ENCODE data around the gene MRPL48. TPM values are rescaled to one million over a fixed set of nuclear protein-coding genes. Genes with fewer than 3 reads are reported as not detected.
"Not testable (repeated sequence)": the region's sequence is repeated elsewhere in the genome, so short reads cannot be mapped to it uniquely, and the experiment has no call there.

MRPL48 gene
- total RNA-seq, 1 experiment from 2014 or later: 45.9 TPM

DNA sequence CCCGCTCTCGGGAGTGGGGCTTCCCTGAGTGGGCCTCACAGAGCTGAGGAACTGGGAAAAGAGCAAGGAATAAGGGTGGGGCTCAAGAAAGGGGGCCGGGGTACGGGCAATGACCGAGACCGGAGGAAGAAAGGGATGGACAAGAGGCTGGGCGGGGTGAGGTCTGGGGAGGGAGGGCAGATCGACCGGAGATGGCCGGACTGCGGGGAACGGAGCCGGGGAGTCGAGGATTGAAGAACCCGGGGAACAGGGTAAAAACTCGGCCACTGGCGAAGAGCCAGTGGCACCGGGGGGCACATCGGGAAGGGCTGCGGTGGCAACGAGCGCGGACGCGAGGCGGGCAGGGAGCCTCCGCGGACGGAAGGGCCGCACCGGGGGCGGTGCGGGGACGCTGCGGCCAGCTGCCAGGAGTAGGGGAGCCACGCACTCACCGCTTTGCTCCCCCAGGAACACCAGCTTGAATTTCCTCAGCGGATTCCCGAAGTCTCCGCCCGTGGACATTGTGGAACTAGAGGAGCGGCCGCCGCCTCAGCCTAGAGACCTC, 27.5 kb upstream of the MRPL48 start:
- H3K36me3 ChIP-seq: peaks cover 2% of the 10 kb centered on the region; the same call in 1 of the 2 replicates
- H3K9me3 ChIP-seq (replicated peaks): no peaks in the 10 kb centered on the region
- peak overlapping the region; percentile 54 for H3K27ac ChIP-seq
- DNase-seq: peak; percentile 34 to 38
- no peaks in the 10 kb centered on the region for H3K27me3 ChIP-seq
- H3K4me1 ChIP-seq: peaks cover 4% of the 10 kb centered on the region; the same call in 1 of the 2 replicates
- peak overlapping the region; percentile 80 for H3K4me3 ChIP-seq

GRCh38 chr11:73760679-73761402, 26.8 kb upstream of the MRPL48 start, which contains the start of gene RAB6A:
Gene RAB6A (minus strand): TSS chr11:73761074. CDS start chr11:73760635, 439 bp downstream.
- DNase-seq: peak; percentile 100
- Histone ChIP-seq H3K36me3 (peaks cover 2% of the 10 kb centered on the region; the same call in 1 of the 2 replicates), H3K27me3 (no peaks in the 10 kb centered on the region), H3K4me1 (peaks cover 4% of the 10 kb centered on the region; the same call in 1 of the 2 replicates), H3K4me3 (peak within 1 kb of the TSS; percentile 80), H3K27ac (peak within 1 kb of the TSS; percentile 54), H3K9me3 (replicated peaks) (no peaks in the 10 kb centered on the region)

DNA sequence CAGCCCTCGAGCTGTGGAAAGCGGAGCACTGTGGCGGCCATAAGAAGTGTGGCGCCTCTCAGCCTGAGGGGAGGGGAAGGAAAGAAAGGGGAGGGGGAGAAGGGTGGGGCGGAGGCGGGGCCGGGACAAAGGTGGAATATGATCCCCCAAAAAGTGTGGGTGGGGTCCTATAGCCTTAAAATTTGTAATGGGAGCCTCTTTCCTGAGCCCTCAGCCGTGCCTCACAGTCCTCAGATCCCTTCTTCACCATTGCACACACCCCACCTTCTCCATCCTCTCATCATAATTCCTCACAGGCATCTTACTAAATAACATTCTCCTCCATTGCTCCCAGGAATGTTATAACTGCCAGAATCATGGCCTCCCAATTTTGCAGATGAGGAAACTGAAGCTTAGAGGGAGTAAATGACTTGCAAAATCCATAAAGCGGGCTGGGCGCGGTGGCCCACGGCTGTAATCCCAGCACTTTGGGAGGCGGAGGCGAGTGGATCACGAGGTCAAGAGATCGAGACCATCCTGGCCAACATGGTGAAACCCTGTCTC, 26.2 kb upstream of the MRPL48 start:
- Histone ChIP-seq H3K4me3 (peak overlapping the region; percentile 80), H3K4me1 (peaks cover 6% of the 10 kb centered on the region; the same call in 1 of the 2 replicates), H3K9me3 (replicated peaks) (no peaks in the 10 kb centered on the region), H3K36me3 (peaks cover 2% of the 10 kb centered on the region; the same call in 1 of the 2 replicates), H3K27me3 (no peaks in the 10 kb centered on the region), H3K27ac (peak overlapping the region; percentile 37; the same call in 1 of the 2 replicates)
- no peak for DNase-seq

GRCh38 chr11:73762732-73763131, 24.9 kb upstream of the MRPL48 start:
- no peaks in the 10 kb centered on the region for H3K9me3 ChIP-seq (replicated peaks)
- H3K36me3 ChIP-seq: no peaks in the 10 kb centered on the region
- H3K4me1 ChIP-seq: peaks cover 8% of the 10 kb centered on the region
- no peak overlapping the region for H3K27ac ChIP-seq
- no peaks in the 10 kb centered on the region for H3K27me3 ChIP-seq
- H3K4me3 ChIP-seq: no peak overlapping the region
- DNase-seq: no peak

- H3K27ac ChIP-seq: no peak overlapping the region
- no peak for DNase-seq
- H3K36me3 ChIP-seq: no peaks in the 10 kb centered on the region
- H3K4me1 ChIP-seq: peaks cover 4% of the 10 kb centered on the region; the same call in 1 of the 2 replicates
- H3K27me3 ChIP-seq: no peaks in the 10 kb centered on the region
- no peaks in the 10 kb centered on the region for H3K9me3 ChIP-seq (replicated peaks)
- H3K4me3 ChIP-seq: no peak overlapping the region
Measured at GRCh38 chr11:73766763-73767162, 20.9 kb upstream of the MRPL48 start.

DNA sequence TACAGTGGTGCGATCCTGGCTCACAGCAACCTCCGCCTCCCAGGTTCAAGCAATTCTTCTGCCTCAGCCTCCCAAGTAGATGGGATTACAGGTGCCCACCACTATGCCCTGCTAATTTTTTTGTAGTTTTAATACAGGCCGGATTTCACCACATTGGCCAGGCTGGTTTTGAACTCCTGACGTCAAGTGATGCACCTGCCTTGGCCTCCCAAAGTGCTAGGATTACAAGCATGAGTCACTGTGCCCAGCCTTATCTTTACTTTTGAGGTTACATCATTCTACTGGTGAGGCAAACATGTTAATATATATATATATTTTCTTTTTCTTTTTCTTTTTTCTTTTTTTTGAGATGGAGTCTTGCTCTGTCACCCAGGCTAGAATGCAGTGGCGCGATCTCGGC, 16.9 kb upstream of the MRPL48 start:
- H3K36me3 ChIP-seq; H3K27ac ChIP-seq; H3K4me3 ChIP-seq; H3K27me3 ChIP-seq; DNase-seq; H3K9me3 ChIP-seq (replicated peaks); H3K4me1 ChIP-seq: not testable (repeated sequence)

GRCh38 chr11:73779084-73779902, 8.4 kb upstream of the MRPL48 start:
- Histone ChIP-seq H3K36me3 (no peaks in the 10 kb centered on the region), H3K27me3 (no peaks in the 10 kb centered on the region), H3K4me3 (peak overlapping the region; percentile 61), H3K27ac (peak overlapping the region; percentile 88), H3K9me3 (replicated peaks) (no peaks in the 10 kb centered on the region), H3K4me1 (peaks cover 5% of the 10 kb centered on the region; the same call in 1 of the 2 replicates)
- DNase-seq: peak; percentile 99

GRCh38 chr11:73781303-73781702, 6.4 kb upstream of the MRPL48 start:
- peaks cover 5% of the 10 kb centered on the region; the same call in 1 of the 2 replicates for H3K4me1 ChIP-seq
- no peaks in the 10 kb centered on the region for H3K27me3 ChIP-seq
- H3K27ac ChIP-seq: no peak overlapping the region
- H3K36me3 ChIP-seq: no peaks in the 10 kb centered on the region
- no peak for DNase-seq
- H3K4me3 ChIP-seq: no peak overlapping the region
- no peaks in the 10 kb centered on the region for H3K9me3 ChIP-seq (replicated peaks)

DNA sequence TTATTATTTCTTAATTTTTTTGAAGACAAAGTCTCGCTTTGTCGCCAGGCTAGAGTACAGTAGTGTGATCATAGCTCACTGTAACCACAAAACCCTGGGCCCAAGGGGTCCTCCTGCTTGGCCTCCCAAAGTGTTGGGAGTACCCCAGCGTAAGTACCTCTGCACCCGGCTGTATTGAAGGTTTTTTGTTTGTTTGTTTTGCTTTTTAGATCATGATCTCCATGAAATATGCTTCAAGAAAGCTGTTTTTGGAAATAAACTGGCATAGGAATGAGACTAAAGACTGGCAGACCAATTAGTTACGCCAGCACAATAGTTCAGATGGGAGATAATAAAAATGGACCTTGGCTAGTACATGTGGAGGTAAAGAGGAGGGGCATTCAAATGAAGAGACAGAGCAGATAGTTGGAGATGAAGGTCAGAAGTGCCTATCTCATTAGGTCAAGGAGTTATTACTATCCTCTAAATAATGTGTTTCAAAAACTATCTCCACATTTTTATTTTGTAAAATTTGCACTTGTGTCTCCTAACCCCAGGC, 4.1 kb upstream of the MRPL48 start:
- Histone ChIP-seq H3K4me1 (peaks cover 3% of the 10 kb centered on the region; the same call in 1 of the 2 replicates), H3K4me3 (no peak overlapping the region), H3K27ac (peak overlapping the region; percentile 34), H3K9me3 (replicated peaks) (no peaks in the 10 kb centered on the region), H3K36me3 (no peaks in the 10 kb centered on the region), H3K27me3 (no peaks in the 10 kb centered on the region)
- DNase-seq: peak; percentile 18 to 28

- H3K4me3 ChIP-seq: no peak overlapping the region
- H3K4me1 ChIP-seq: peaks cover 2% of the 10 kb centered on the region; the same call in 1 of the 2 replicates
- no peaks in the 10 kb centered on the region for H3K9me3 ChIP-seq (replicated peaks)
- peak overlapping the region; percentile 34; the same call in 1 of the 2 replicates for H3K27ac ChIP-seq
- DNase-seq: no peak
- H3K27me3 ChIP-seq: no peaks in the 10 kb centered on the region
- no peaks in the 10 kb centered on the region for H3K36me3 ChIP-seq
Measured at GRCh38 chr11:73784080-73784634, 3.5 kb upstream of the MRPL48 start.

DNA sequence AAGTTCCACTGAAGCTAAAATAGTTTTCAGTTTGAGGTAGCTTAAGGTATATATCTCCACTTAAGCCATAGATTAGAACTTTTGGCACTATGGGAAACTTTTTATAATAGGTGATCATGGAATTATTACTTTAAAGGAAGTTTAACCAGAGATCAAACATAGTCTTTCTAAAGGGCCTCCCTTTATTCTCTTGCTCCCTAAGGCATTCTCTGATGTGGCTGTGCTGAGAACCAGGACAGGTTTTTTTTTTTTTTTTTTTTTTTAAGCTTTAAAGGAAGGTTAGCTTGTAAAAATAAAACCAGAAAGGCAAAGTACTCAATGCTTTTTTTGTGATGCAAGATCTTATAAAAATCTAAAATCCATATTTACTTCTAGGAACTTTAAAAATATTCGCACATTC, 2.9 kb upstream of the MRPL48 start:
- H3K36me3 ChIP-seq: no peaks in the 10 kb centered on the region
- H3K27ac ChIP-seq: no peak overlapping the region
- no peaks in the 10 kb centered on the region for H3K27me3 ChIP-seq
- no peaks in the 10 kb centered on the region for H3K9me3 ChIP-seq (replicated peaks)
- H3K4me3 ChIP-seq: no peak overlapping the region
- H3K4me1 ChIP-seq: peaks cover 2% of the 10 kb centered on the region; the same call in 1 of the 2 replicates
- DNase-seq: no peak

GRCh38 chr11:73785467-73785866, 2.2 kb upstream of the MRPL48 start:
- H3K4me3 ChIP-seq; H3K27ac ChIP-seq; H3K27me3 ChIP-seq; H3K4me1 ChIP-seq; DNase-seq; H3K9me3 ChIP-seq (replicated peaks); H3K36me3 ChIP-seq: not testable (repeated sequence)

- H3K27ac ChIP-seq: peak overlapping the region; percentile 93
- no peaks in the 10 kb centered on the region; the same call in 1 of the 2 replicates for H3K36me3 ChIP-seq
- peak overlapping the region; percentile 88 for H3K4me3 ChIP-seq
- H3K4me1 ChIP-seq: peaks cover 2% of the 10 kb centered on the region; the same call in 1 of the 2 replicates
- no peak for DNase-seq
- no peaks in the 10 kb centered on the region for H3K9me3 ChIP-seq (replicated peaks)
- no peaks in the 10 kb centered on the region for H3K27me3 ChIP-seq
Measured at GRCh38 chr11:73787051-73787642, 527 bp upstream of the MRPL48 start.

GRCh38 chr11:73789279-73789670, 1.6 kb downstream of the MRPL48 start:
- Histone ChIP-seq H3K36me3 (no peaks in the 10 kb centered on the region; the same call in 1 of the 2 replicates), H3K27me3 (no peaks in the 10 kb centered on the region), H3K4me1 (no peaks in the 10 kb centered on the region), H3K27ac (no peak overlapping the region), H3K4me3 (no peak overlapping the region), H3K9me3 (replicated peaks) (no peaks in the 10 kb centered on the region)
- no peak for DNase-seq

All from SJCRH30 (cell line).